Mucosa of descending colon (tissue), 3 donors: ENCODE results near the gene ZNF362. TPM values are rescaled to one million over a fixed set of nuclear protein-coding genes. Genes with fewer than 3 reads are reported as not detected.

Experiments
- ATAC-seq: fragments of 200-7000 bp; cut with Tn5 transposase; one replicate; pipeline ENCODE4 v1.9.1; 2020; ENCODE audit warnings: mild to moderate bottlenecking, moderate library complexity
- DNase-seq, 3 donors: peaks; one replicate each; pipeline ENCODE4 v3.0.0-alpha.2; 2020
- H3K36me3 ChIP-seq: fragments of 200-600 bp; one replicate; pipeline ENCODE4 v1.8.0; 2021; ENCODE audit warnings: low read depth, mild to moderate bottlenecking
- H3K4me1 ChIP-seq: fragments of 200-600 bp; one replicate; pipeline ENCODE4 v1.8.0; 2021; ENCODE audit warnings: low read depth, mild to moderate bottlenecking
- H3K4me3 ChIP-seq: fragments of 200-600 bp; one replicate; pipeline ENCODE4 v1.8.0; 2021; ENCODE audit warnings: mild to moderate bottlenecking
- H3K9me3 ChIP-seq: fragments of 200-600 bp; one replicate; pipeline ENCODE4 v1.8.0; 2021; ENCODE audit warnings: mild to moderate bottlenecking
- intact Hi-C, 2 donors: fragments of 100-400 bp; cut with DNase I in 1 of 2; cut with micrococcal nuclease in 1 of 2; formaldehyde crosslinking; loops; one replicate each; pipeline versions ENCODE4 v1.11.0 to v1.11.1; 2022; cut with DNase I, micrococcal nuclease
- total RNA-seq, 3 donors: library from RNA; stranded (reverse); fragmentation: NEBNext Ultra II Directional in 2 of 3; extraction: Animal tissue kit (Norgen Biotek cat#: 25700) in 2 of 3; gene quantifications; one replicate each; pipeline versions ENCODE4 v1.2.1 to v1.2.4, GENCODE V29; 2021 to 2023
- TF ChIP-seq, protein P1 (sequence below): fragments of 200-600 bp; IDR thresholded peaks from one replicate; pipeline ENCODE4 v1.8.0; 2022; ENCODE audit warnings: antibody characterized with exemption, mild to moderate bottlenecking
- donor health status: DM: no; HTN: no; CAD: no; lungs with moderate emphysema.
- donor health status: DM: no; HTN: no; CAD: no.
- donor health status: DM: no; HTN: yes; CAD: no.

The ZNF362 gene
- total RNA-seq, 3 donors from 2014 or later = 12.1 to 33.3 (median 13.7) TPM

DNA sequence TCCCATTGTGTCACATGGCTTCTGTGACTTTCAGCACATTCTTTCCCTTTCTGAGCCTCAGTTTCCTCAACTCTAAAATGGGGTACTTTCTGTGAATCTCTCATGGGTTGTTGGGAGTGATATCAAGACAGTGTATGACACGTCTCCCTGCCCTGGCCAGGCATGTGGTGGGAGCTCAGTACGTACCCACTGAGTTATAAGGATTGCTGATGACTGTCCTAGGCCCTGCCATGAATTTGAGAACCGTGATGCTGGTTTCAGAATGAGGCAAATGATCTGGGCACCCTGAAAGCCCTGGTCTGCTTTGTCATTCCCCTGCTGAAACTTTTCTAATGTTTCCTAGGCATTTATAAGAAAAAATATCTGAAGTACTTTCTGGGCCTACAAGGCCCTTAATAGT lies 3.6 kb downstream of the ZNF362 start:
- intact Hi-C loops = no loop called here
- peaks cover 17% of the 10 kb centered on the region for H3K4me1 ChIP-seq
- DNase-seq (no peak), ATAC-seq (no peak)
- H3K36me3 ChIP-seq = no peaks in the 10 kb centered on the region
- no peaks in the 10 kb centered on the region for H3K9me3 ChIP-seq
- no peak overlapping the region for H3K4me3 ChIP-seq
- TF ChIP-seq, protein P1, sequence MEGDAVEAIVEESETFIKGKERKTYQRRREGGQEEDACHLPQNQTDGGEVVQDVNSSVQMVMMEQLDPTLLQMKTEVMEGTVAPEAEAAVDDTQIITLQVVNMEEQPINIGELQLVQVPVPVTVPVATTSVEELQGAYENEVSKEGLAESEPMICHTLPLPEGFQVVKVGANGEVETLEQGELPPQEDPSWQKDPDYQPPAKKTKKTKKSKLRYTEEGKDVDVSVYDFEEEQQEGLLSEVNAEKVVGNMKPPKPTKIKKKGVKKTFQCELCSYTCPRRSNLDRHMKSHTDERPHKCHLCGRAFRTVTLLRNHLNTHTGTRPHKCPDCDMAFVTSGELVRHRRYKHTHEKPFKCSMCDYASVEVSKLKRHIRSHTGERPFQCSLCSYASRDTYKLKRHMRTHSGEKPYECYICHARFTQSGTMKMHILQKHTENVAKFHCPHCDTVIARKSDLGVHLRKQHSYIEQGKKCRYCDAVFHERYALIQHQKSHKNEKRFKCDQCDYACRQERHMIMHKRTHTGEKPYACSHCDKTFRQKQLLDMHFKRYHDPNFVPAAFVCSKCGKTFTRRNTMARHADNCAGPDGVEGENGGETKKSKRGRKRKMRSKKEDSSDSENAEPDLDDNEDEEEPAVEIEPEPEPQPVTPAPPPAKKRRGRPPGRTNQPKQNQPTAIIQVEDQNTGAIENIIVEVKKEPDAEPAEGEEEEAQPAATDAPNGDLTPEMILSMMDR = no peak

DNA sequence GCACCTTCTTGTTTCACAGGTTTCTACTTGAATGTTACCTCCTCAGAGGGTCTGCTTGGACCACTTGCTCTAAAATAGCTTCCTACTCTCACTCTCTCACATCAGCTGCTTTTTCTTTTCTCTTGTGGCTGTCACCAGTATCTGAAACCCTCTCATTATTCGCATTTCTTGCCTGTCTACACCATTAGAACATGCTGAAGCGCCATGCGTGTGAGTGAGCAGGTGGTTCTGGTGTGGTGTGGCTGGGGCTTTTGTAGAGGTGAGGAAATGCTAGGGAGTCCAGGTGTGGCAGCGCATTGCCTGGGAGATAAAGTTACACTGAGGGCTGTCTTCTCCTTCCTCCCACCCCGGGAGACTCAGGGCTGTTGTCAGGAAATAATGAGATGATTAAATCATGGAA lies 4.1 kb downstream of the ZNF362 start:
- intact Hi-C loops = no loop called here
- TF ChIP-seq, protein P1 = no peak
- DNase-seq (no peak), ATAC-seq (no peak)
- H3K36me3 ChIP-seq = no peaks in the 10 kb centered on the region
- no peak overlapping the region for H3K4me3 ChIP-seq
- no peaks in the 10 kb centered on the region for H3K9me3 ChIP-seq
- peaks cover 17% of the 10 kb centered on the region for H3K4me1 ChIP-seq

GRCh38 chr1:33261344-33261743 lies 5.1 kb downstream of the ZNF362 start:
- DNase-seq = no peak
- intact Hi-C loops = no loop called here
- Histone ChIP-seq H3K9me3 (no peaks in the 10 kb centered on the region), H3K4me3 (no peak overlapping the region), H3K4me1 (peaks cover 17% of the 10 kb centered on the region), H3K36me3 (no peaks in the 10 kb centered on the region)
- no peak for ATAC-seq
- TF ChIP-seq, protein P1 = no peak

GRCh38 chr1:33263890-33264504 lies 7.7 kb downstream of the ZNF362 start:
- Histone ChIP-seq H3K4me1 (peaks cover 1% of the 10 kb centered on the region), H3K9me3 (no peaks in the 10 kb centered on the region), H3K36me3 (no peaks in the 10 kb centered on the region), H3K4me3 (no peak overlapping the region)
- intact Hi-C loops = no loop called here
- TF ChIP-seq, protein P1 = no peak
- ATAC-seq = no peak
- DNase-seq = no peak

DNA sequence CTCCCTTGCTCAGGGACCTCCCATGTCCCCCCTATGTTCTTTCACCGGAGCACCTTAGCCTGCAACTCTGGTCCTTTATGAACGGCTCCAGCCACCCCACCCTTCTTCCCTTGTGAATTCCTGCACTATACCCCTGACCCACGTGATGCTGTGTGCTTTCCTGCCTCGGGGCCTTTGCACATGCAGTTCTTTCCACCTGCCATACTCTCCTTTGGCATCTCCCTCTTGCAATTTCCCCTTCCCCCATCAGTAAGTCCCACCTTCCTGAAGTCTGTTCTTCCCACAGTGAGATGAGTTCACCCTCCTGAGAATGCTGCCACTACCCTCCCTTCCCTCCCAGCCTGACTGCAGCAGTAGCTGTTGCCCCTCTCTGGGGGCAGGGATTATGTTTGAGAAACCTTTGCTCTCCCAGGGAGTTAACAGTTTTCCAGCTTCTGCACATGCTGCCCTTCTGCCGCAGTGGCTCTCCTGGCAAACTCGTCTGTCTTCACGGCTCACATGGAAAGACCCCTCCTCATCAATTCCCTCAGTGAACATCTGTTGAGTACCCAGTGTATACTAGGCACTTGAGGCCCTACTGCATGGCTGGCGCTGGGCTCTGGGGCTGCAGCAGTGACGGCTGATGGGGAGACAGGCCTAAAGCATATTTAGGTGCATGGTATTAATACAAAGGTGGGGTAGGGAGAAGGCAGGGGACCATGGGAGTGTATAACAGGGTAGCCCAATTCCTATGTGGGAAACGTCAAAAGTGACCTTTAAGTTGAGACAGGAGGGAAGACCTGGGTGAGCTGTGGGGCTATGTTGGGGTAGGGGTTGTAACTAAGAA lies 9.7 kb downstream of the ZNF362 start:
- intact Hi-C loops = no loop called here
- H3K4me3 ChIP-seq = no peak overlapping the region
- H3K4me1 ChIP-seq = no peaks in the 10 kb centered on the region
- no peaks in the 10 kb centered on the region for H3K36me3 ChIP-seq
- ATAC-seq (no peak), DNase-seq (no peak)
- TF ChIP-seq, protein P1 = no peak
- no peaks in the 10 kb centered on the region for H3K9me3 ChIP-seq
